ENCODE results near the gene GTPBP6.

Gene GTPBP6

DNA sequence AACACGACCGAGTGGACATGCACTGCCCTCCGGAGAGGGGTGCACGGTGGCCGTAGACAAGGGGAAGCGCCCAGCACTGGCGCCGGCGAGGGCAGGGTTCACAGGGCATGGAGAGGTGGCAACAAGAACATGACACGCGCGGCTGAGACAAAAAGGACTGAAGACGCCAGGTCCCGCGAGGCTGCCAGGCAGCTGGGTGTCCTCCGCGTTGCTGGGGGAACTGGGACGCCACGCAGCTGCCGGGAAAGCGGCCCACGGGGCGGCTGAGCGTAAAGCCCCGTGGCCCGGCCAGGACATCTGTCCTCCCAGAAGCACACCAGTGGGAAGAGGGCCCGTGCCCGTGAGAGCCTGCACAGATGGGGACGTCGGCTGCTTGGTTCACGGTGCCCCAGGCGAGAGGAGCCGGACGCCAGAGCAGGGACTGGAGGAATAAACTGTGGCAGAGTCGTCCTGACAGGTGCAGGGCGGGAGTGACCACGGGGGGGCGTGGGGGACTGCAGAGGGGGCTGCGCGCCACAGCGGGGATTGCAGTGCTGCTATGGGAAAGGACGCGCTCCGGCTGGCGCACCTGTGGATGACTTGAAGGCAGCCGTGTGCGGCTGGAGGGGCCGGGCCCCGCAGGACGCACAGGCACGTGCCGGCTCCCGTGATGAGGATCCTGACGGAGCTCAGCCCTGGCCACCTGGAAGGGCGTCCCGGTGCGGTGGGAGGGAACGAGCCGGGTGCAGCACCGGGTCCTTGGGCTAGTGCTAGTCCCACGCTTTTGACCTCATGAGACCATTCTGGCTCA, 32.1 kb upstream of the GTPBP6 start:
- Histone ChIP-seq H3K27me3 (ENCODE audit: insufficient read depth, low read length) (no peaks in the 10 kb centered on the region), H3K79me2 (ENCODE audit: control insufficient read depth, insufficient read depth, low read length, unreplicated experiment) (peaks cover 4% of the 10 kb centered on the region), H3K36me3 (ENCODE audit: insufficient read depth, low read length) (peaks cover 18% of the 10 kb centered on the region; the same call in 1 of the 2 replicates), H3K4me3 (ENCODE audit: low read depth, low read length) (no peak overlapping the region), H2AFZ (ENCODE audit: low read length, unreplicated experiment) (no peak overlapping the region), H3K4me1 (ENCODE audit: control insufficient read depth, insufficient read depth, low read length, unreplicated experiment) (no peaks in the 10 kb centered on the region), H3K27ac (ENCODE audit: low read depth, low read length) (no peak overlapping the region)

- Histone ChIP-seq H3K4me1 (ENCODE audit: control insufficient read depth, insufficient read depth, low read length, unreplicated experiment) (no peaks in the 10 kb centered on the region), H3K79me2 (ENCODE audit: control insufficient read depth, insufficient read depth, low read length, unreplicated experiment) (peaks cover 4% of the 10 kb centered on the region), H3K36me3 (ENCODE audit: insufficient read depth, low read length) (peaks cover 21% of the 10 kb centered on the region; the same call in 1 of the 2 replicates), H3K4me3 (ENCODE audit: low read depth, low read length) (no peak overlapping the region), H3K27ac (ENCODE audit: low read depth, low read length) (no peak overlapping the region), H3K27me3 (ENCODE audit: insufficient read depth, low read length) (no peaks in the 10 kb centered on the region), H2AFZ (ENCODE audit: low read length, unreplicated experiment) (no peak overlapping the region)
Measured at GRCh38 chrX:350148-350533, 31.5 kb upstream of the GTPBP6 start.

DNA sequence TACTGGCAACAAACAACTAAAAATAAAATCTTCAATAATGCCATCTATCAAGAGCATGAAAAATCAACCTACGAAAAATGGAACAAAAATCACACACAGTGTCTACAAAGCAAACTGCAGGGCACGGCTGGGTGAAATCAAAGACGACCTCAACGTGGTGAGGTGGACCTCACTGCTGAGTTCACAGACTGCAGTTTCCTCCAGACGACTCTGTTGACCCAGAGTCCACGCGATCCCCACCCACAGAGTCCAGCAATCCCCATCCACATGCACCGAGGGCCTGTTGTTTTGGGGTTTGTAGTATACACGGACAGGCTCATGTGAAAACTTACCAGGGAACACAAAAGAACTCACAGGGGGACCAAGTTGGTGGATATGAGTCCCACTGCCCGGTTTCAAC, 31.1 kb upstream of the GTPBP6 start:
- no peaks in the 10 kb centered on the region for H3K27me3 ChIP-seq (ENCODE audit: insufficient read depth, low read length)

GRCh38 chrX:349196-349595, 30.6 kb upstream of the GTPBP6 start:
- peaks cover 4% of the 10 kb centered on the region for H3K79me2 ChIP-seq (ENCODE audit: control insufficient read depth, insufficient read depth, low read length, unreplicated experiment)
- no peaks in the 10 kb centered on the region for H3K27me3 ChIP-seq (ENCODE audit: insufficient read depth, low read length)
- no peak overlapping the region for H3K27ac ChIP-seq (ENCODE audit: low read depth, low read length)
- peaks cover 29% of the 10 kb centered on the region for H3K36me3 ChIP-seq (ENCODE audit: insufficient read depth, low read length)
- H3K4me3 ChIP-seq (ENCODE audit: low read depth, low read length), result no peak overlapping the region
- H2AFZ ChIP-seq (ENCODE audit: low read length, unreplicated experiment), result no peak overlapping the region
- H3K4me1 ChIP-seq (ENCODE audit: control insufficient read depth, insufficient read depth, low read length, unreplicated experiment), result no peaks in the 10 kb centered on the region

More for the DNA sequence above, 31.1 kb upstream of the GTPBP6 start:
- Histone ChIP-seq H3K4me1 (ENCODE audit: control insufficient read depth, insufficient read depth, low read length, unreplicated experiment) (no peaks in the 10 kb centered on the region), H2AFZ (ENCODE audit: low read length, unreplicated experiment) (no peak overlapping the region), H3K79me2 (ENCODE audit: control insufficient read depth, insufficient read depth, low read length, unreplicated experiment) (peaks cover 4% of the 10 kb centered on the region), H3K4me3 (ENCODE audit: low read depth, low read length) (no peak overlapping the region), H3K36me3 (ENCODE audit: insufficient read depth, low read length) (peaks cover 25% of the 10 kb centered on the region), H3K27ac (ENCODE audit: low read depth, low read length) (no peak overlapping the region)

GRCh38 chrX:348461-349117, 30.0 kb upstream of the GTPBP6 start:
- Histone ChIP-seq H2AFZ (ENCODE audit: low read length, unreplicated experiment) (no peak overlapping the region), H3K27ac (ENCODE audit: low read depth, low read length) (no peak overlapping the region), H3K79me2 (ENCODE audit: control insufficient read depth, insufficient read depth, low read length, unreplicated experiment) (peaks cover 4% of the 10 kb centered on the region), H3K4me1 (ENCODE audit: control insufficient read depth, insufficient read depth, low read length, unreplicated experiment) (no peaks in the 10 kb centered on the region), H3K36me3 (ENCODE audit: insufficient read depth, low read length) (peaks cover 29% of the 10 kb centered on the region), H3K4me3 (ENCODE audit: low read depth, low read length) (no peak overlapping the region), H3K27me3 (ENCODE audit: insufficient read depth, low read length) (no peaks in the 10 kb centered on the region)

DNA sequence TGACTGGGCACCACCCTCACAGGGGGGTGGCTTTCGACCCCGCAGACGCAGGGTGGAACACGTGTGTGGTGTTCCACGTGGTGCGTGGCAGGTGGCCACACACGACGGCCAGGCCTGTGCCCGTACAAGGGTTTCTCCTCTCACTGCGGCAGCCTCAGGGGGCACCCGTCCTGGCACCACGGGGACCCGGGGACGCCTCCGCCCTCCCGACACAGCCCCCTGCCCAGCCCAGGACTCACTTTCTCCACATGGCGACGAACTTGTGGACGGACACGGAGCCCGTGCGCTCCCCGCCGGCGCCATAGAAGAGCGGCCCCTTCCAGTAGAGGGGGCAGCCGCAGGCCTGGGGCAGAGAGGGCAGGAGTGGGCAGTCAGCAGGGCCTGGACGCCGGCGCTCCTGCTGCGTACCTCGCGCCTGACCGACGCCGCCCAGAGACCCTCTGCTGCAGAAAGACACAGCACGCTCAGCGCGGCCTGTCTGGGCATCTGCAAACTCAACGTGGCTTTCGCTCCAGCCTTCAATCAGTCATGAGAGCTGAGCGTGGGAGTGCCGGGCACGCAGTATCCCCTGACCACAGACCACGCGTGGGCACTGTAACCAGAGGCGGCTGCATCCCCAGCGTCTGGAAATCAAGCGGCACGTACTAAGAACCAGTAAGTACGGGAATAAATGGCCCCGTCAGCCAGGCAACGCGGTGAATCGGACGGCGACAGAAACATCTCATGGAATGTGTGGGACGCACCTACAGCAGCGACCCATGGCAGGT, 28.9 kb upstream of the GTPBP6 start:
- Histone ChIP-seq H3K4me3 (ENCODE audit: low read depth, low read length) (no peak overlapping the region), H3K4me1 (ENCODE audit: control insufficient read depth, insufficient read depth, low read length, unreplicated experiment) (no peaks in the 10 kb centered on the region), H3K27ac (ENCODE audit: low read depth, low read length) (no peak overlapping the region), H3K27me3 (ENCODE audit: insufficient read depth, low read length) (no peaks in the 10 kb centered on the region), H3K79me2 (ENCODE audit: control insufficient read depth, insufficient read depth, low read length, unreplicated experiment) (no peaks in the 10 kb centered on the region), H2AFZ (ENCODE audit: low read length, unreplicated experiment) (no peak overlapping the region), H3K36me3 (ENCODE audit: insufficient read depth, low read length) (peaks cover 27% of the 10 kb centered on the region)

DNA sequence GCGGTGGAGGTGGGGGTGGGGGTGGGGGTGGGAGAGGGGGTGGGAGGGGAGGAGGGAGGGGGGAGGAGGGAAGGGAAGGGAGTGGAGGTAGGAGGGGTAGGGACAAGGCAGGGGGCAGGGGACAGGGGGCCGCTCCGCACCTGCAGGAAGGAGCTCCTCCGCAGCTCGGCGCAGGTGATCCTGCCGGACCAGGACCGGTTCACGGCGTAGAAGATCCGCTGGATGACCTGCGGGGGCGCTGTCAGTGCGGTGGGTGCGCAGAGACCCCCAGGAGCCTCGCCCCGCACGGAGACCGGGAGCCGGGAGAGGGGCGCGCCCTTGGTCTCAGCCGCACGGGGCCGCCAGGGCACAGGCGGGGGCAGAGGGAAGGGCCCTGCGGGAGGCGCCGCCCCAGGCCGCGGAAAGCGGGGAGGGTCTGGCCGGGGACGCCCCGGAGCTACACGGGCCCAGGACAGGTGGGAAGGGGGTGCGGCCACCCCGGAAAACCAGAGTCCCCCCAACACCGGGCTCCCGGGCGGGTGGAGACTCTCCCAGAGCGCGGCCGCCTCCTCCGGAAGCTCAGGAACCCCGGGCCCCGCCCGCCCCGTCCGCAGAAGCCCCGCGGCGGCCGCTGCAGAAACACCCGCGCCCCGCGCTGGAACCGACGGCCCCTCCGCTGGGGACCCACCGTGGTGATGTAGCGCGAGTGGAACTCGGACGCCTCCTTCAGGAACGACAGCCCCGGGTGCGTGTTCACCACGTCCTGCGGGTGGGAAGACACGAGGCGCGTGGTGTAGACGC, 27.6 kb upstream of the GTPBP6 start:
- Histone ChIP-seq H3K27ac (ENCODE audit: low read depth, low read length) (no peak overlapping the region), H3K4me3 (ENCODE audit: low read depth, low read length) (no peak overlapping the region), H3K36me3 (ENCODE audit: insufficient read depth, low read length) (peaks cover 32% of the 10 kb centered on the region), H3K79me2 (ENCODE audit: control insufficient read depth, insufficient read depth, low read length, unreplicated experiment) (no peaks in the 10 kb centered on the region), H3K4me1 (ENCODE audit: control insufficient read depth, insufficient read depth, low read length, unreplicated experiment) (no peaks in the 10 kb centered on the region), H3K27me3 (ENCODE audit: insufficient read depth, low read length) (no peaks in the 10 kb centered on the region), H2AFZ (ENCODE audit: low read length, unreplicated experiment) (no peak overlapping the region)

GRCh38 chrX:345020-345925, 26.7 kb upstream of the GTPBP6 start:
- H3K27me3 ChIP-seq (ENCODE audit: insufficient read depth, low read length), result no peaks in the 10 kb centered on the region
- no peaks in the 10 kb centered on the region for H3K4me1 ChIP-seq (ENCODE audit: control insufficient read depth, insufficient read depth, low read length, unreplicated experiment)
- H3K27ac ChIP-seq (ENCODE audit: low read depth, low read length), result no peak overlapping the region
- no peak overlapping the region for H3K4me3 ChIP-seq (ENCODE audit: low read depth, low read length)
- peaks cover 37% of the 10 kb centered on the region for H3K36me3 ChIP-seq (ENCODE audit: insufficient read depth, low read length)
- no peaks in the 10 kb centered on the region for H3K79me2 ChIP-seq (ENCODE audit: control insufficient read depth, insufficient read depth, low read length, unreplicated experiment)
- H2AFZ ChIP-seq (ENCODE audit: low read length, unreplicated experiment), result no peak overlapping the region

GRCh38 chrX:344371-344901, 25.8 kb upstream of the GTPBP6 start:
- no peak overlapping the region for H2AFZ ChIP-seq (ENCODE audit: low read length, unreplicated experiment)
- no peaks in the 10 kb centered on the region for H3K79me2 ChIP-seq (ENCODE audit: control insufficient read depth, insufficient read depth, low read length, unreplicated experiment)
- no peaks in the 10 kb centered on the region for H3K4me1 ChIP-seq (ENCODE audit: control insufficient read depth, insufficient read depth, low read length, unreplicated experiment)
- no peak overlapping the region for H3K27ac ChIP-seq (ENCODE audit: low read depth, low read length)
- no peaks in the 10 kb centered on the region for H3K27me3 ChIP-seq (ENCODE audit: insufficient read depth, low read length)
- no peak overlapping the region for H3K4me3 ChIP-seq (ENCODE audit: low read depth, low read length)
- peaks cover 37% of the 10 kb centered on the region for H3K36me3 ChIP-seq (ENCODE audit: insufficient read depth, low read length)
